DMS153 treated with DMSO at 0.1 percent for 48 hours (cell line): Measurements from ENCODE around the gene MOCOS.

Experiments
- DNase-seq: peaks from one replicate; lab custom pipeline; 2025; ENCODE audit not compliant: unreplicated experiment; lab: John Stamatoyannopoulos, UW

The MOCOS gene

DNA sequence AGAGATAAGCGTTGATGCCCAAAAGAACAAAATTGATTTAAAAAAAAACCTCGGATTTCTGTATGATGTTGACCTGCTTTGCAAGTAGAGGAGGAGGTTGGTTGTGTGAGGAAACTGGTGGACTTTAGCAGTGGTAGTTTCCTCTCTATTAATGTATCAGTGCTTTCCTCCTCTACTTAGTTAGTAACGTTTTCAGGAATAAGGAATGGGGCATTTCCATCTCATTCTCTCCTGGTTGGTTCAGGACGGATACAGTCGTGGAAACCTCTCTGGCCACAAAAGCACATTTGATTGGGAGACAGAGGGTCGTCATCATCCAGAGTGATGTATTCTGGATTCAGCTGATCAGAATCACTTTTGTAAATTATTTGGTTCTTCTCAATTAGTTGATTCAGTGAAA is 111.7 kb downstream of the MOCOS start:
- no peak for DNase-seq

DNA sequence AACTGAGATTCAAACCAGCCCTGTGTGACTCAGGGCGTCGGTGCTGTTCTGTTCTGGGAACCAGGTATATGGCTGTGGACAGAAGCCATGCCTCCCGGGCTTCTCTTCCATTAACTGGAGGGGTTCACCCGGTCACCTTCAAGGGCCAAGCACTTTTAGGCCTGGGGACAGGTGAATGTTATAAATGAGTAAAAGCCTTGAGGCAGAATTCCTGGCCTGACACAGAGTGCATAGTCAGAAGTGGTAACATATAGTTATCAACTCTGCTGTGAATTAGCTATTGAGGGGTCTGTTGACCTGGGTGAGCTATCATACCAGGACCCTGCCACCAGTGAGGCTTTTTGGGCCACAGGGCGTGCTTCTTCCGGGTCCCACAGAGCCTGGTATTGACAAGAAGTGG is 112.9 kb downstream of the MOCOS start:
- no peak for DNase-seq

DNA sequence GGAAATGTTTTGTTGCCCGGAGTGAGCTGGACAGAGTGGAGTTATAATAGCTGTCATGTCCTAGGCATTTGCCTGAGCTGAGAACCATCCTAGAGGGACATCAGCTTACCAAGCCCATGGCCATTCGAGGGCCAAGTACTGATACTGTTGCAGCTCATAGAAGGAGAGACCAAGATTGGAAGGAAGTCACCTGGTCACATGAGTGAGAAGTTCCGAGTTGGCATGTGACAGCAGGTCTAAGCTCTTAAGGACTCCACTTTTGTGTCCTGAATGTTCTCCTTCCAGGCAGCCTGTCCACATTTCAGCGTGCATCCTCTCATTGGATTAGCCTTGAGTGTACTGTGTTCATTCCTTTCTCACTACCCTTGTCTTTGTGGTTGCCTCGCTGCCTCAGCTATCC is 114.6 kb downstream of the MOCOS start:
- DNase-seq = no peak

DNA sequence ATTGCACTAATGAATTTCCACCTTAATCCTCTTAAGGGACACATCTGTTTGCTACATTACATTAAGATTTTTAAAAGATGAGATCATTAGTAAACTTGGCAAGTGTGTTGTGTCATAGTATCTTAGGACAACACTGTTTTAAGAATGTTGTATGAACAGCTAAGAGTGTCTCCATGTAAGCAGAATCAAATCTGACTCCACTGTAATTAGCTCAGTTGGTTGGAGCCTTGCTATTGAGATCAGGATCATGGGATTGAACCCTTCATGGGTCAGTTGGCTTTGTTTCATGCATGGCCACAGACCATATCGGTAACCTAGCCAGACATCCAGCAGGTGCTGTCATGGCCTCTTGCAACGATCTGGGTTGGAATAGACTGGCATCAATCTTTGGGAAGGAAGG is 115.4 kb downstream of the MOCOS start:
- no peak for DNase-seq

DNA sequence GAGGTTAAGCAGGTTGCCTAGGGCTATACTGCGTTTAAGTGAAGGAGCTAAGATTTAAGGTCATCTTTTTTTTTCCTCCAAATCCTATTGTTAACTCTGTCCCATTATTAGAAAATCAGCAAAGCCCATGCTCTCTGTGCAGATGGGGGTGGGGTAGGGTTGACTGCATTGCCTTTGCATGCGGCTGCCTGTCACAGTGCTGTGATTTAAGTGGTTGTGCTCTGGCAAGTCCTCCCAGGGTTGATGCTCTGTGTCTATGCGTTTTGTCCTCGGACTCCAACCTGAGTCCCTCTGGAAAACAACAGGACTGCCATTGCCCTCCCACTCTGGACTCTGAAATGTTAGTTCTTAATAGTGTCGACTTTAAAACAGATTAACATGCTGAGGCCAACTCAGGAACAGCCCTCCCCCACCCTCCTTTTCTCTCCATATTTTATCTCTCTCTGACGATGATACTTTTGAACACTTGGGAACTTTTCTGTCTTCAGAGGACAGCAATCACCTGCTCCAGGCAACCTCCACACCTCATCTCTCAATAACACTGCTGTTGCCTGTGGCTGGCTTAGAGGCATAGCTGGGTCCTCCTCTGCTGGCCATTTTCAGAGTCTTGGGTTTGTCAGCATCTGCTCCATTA is 116.0 kb downstream of the MOCOS start:
- DNase-seq = no peak

DNA sequence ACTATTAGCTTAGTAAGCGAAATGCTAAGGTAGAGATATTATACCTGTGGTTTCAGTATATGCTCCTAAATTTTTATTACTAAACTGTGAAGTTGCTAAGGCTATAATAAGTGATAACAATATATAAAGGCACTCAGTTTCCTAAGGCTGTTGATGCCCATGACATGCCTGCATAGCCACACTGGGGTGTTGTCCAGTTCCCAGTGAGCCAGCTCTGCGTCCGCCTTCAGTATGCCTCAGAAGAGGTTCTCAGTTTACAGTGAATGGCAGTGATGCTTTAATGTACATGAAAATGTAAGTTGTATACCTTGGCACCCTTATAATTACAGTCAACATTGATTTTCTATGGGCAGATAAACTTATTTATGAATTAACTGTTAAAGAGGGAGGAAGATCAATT is 117.4 kb downstream of the MOCOS start:
- DNase-seq = no peak

DNA sequence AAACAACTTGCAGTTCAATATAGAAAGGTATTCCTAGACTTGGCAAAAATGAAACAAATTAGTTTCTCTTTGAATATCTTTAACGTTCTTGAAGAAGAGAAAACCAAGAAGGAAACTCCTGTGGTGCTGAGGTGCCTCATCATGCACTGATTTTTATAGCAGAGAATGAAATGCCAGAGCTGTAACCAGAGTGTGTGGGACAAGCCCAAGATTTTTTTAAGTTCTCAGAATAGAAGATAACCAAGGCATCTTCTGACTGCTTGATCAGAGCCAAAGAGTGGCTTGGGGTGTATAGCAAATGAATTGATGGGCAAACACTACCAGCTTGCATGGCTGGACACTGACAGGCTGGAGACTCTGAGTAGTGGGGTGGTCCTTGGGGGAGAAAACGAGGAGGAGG is 118.1 kb downstream of the MOCOS start:
- no peak for DNase-seq

DNA sequence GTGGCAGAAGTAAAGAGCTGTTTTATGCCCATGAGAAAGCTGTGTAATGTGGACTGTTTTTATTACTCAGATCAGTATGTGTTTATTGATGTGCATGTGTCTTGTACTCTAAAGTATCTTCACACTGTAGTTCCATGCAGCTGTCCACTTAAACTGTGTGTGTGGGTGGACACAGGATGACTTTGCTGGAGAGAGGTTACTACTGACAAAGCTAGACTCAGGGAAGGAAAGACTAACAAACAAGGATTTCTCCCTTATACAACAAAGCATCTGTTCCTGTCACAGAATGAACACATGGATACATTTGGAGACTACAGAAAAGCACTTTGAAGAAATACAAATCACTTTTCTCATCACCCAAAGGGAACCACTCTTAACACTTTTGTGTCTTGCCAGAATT is 120.2 kb downstream of the MOCOS start:
- DNase-seq = no peak

DNA sequence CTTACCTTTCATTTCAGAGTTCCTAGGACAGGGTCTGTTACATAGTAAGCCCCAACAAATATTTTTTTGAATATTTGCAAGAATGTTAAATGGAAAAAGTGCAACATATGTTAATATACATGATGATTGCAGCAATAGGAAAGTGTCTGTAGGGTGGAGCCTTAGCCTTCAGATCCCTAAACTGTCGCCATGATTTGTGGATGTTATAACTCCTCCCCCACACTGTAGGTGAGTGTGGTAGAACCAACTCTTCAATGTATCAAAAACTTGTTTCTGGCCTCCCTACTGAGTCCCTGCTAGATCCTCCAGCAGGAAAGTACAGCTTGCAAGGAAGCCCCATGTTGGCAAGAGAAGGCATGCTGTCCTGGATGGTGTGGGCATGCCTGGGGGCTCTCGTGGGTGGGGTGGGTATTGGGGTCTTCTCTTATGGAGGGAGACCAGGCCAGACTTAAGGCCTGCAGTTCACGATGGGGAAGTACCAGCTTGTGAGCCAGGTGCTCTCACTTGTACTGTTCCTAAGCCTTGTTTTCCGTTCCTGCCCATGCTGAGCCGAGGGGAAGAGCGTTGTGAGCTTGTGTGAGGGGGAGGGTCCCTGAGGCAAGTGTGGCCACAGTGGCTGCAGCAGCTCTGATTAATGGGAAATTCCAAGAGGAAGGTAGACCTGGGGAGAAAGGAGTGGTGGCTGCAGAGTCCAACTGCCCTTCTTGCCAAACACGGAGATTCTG is 121.6 kb downstream of the MOCOS start:
- no peak for DNase-seq

DNA sequence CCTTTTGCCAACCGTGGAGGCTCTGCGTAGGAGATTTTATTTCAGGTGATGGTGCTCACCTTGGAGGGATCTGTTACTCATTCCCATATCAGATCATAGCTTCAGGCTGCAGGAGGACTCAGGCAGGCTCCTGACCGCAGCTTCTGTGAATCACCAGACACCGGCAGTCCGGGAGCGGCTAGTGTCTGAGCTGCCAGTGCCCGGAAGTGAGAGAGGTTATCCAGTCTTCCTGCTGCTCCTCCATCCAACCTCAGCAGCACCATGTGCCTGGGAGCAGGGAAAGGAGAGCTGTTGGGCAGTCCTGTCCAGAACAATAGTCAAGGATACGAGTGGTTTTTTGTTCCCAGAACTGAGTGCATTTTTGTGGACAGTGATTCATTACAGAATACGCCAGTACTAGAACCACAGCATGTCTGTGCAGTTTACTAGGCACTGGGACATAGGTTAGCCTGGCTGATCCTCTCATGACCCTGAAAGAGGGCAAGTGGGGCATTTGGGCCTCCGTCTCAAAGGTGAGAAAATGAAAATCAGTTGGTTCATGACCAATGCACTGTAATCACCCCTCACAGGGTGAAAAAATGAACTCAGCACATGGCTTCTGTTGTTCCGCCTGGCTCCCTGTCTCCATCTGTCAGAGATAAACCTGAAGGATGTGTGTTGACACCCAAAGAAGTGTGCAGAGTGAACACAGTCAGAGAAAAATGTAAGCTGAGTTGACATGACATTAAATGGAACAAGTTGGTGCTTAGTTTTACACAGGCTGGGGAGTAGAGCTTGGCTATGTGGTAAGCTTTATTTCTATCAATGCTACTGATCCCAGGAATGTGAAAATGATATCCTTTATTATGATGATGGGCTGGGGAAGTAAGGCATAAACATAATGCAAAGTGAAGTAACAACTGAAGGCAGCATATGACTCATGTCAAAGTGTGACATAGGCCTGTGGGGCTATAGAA is 122.4 kb downstream of the MOCOS start:
- DNase-seq = no peak

DNA sequence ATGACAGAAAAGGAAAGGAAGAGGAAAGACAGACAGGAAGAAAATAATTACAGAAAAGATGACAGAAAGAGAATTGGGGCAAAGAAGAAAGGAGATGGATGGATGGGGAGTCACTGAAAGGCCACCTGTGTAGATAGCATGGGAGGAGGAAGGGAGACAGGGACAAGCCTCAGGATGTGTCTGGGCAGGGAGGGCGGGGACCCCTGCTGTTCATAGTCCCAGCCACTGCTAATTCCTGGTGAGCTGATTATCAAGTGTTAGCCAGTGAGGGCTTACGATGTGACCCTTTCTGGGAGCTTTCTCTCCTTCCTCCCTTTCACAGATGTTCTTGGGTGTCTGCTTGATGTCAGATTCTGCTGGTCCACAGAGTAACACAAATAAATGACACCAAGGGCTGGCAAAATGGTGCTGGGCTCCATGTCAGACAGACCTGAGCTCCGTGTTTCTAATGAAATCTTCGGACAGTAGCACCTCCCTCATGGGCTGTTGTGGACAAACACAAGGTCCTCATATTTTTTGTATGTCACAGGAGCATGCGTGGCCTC is 123.8 kb downstream of the MOCOS start:
- DNase-seq = no peak

DNA sequence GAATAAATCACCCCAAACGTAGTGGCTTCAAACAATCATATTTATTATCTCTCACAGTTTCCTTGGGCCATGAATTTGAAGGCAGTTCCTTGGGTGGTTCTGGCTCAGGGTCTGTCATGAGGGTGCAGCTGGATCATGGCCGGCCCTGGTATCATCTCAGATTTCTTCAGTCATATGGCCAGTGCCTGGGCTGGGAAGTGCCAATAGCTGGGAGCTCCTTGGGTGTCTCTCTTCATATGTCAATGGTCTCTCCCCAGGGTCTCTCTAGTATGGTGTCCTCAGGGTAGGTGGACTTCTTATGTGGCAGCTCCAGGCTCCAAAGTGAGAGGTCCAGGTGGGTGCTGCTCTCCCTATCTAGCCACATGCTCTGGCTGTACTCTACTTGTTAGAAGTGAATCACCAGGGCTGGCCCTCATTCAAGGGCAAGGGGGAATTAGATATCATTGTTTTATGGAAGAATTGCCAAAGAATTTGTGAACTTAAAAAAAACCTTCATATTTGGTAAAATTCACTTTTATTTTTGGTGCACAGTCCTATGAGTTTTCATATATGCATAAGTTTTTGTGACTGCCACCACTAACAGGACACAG is 125.6 kb downstream of the MOCOS start:
- no peak for DNase-seq

DNA sequence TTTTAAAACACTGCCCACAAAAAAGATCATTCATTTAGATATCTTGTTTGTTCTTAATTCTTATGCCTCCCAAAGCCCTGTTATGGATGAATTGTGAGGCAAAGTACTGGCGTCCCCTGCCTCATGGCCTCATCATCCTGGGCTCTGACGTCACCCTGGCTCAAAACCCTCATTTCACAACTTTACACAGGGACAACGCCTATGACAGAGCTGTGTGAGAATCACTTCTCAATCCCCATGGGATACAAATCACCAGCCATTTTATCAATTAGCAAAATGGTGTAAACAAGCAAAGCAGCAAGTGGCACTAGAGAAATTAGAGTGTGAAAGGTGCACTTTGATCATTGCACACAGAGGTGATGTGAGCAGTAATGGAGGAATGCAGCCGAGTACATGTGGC is 126.8 kb downstream of the MOCOS start:
- DNase-seq = no peak

DNA sequence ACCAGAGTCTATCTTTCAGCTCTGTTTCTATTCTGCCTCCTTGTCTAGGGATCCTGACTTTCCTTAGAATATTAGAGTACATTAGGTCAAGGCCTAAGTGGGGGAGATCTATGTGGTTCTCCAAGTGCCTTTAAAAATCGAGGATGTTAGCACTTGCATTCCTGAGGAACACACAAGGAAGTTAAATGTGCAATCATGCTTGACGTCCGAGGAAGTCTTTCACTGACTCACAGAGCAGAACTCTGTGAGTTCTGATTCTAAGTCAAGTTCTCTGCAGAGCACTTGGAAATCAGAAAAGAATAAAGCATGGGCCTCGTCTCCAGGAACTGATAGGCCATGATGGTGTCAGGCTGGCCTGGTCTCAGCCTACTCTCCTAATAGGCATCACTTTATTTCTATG is 127.5 kb downstream of the MOCOS start:
- no peak for DNase-seq

DNA sequence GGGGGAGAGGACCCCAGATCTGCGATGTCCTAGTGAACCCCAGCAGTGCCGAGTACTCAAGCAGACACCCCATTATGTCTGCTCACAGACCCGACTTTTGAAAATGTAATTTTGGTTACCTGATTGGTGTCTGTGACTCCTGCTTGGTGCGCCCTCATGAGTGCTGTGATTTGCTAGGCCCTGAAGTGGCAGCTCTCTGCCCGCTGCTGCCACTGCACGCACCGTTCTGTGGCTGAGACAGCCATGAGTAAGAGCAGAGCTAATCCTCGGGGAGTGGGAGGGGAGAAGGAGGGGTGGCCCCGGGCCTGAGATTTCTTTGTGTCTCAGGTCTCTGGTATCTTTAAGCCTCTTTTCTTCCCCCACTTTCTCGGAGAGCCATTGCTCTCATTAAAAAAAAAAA is 128.4 kb downstream of the MOCOS start:
- DNase-seq = no peak

DNA sequence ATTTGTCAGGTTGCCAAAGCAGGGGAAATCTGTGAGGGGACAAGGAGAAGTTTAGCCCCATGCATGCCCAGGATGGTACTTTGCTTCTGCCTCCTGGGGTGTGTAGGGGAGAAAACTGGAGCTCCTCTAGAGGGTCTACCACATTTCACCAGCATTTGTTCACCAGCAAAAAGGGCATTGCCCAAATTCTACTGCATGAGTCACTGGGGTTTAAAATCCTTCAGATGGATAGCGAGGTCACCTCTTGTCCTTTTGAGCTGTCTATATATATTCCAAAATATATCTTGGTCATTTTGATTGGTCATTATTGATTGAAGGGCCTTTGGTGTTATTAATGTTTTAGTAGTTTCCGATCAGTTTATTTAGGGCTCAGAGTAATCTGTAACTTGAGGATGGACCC is 128.9 kb downstream of the MOCOS start:
- no peak for DNase-seq
